WTC11 (cell line): ENCODE measurements around the gene NOX5. TPM values are rescaled to one million over a fixed set of nuclear protein-coding genes. Genes with fewer than 3 reads are reported as not detected.

ENCODE experiments used
- ATAC-seq: fragments of 200-7000 bp; cut with Tn5 transposase; 2 replicates; pipeline ENCODE4 v1.10.0; 2021; ENCODE audit warnings: mild to moderate bottlenecking, moderate library complexity
- CTCF ChIA-PET: fragments of 300-600 bp; sonication (Branson Sonifier 250); formaldehyde crosslinking; loops from one replicate; lab custom pipeline; 2021; ENCODE audit warnings: antibody characterized with exemption; lab: Charles Lee
- POLR2A ChIA-PET: fragments of 350-600 bp; sonication (Branson Sonifier 250); formaldehyde crosslinking; loops from one replicate; lab custom pipeline; 2021; ENCODE audit warnings: antibody characterized with exemption; lab: Charles Lee
- DNase-seq: peaks from one replicate; pipeline ENCODE4 v3.0.0; 2021; ENCODE audit warnings: low spot score
- H3K27ac Mint-ChIP-seq: 2 replicates; pipeline ENCODE4 v1.8.0; 2021; ENCODE audit warnings: mixed read lengths
- H3K27me3 Mint-ChIP-seq: 2 replicates; pipeline ENCODE4 v1.8.0; 2021; ENCODE audit warnings: low read depth, mild to moderate bottlenecking, moderate library complexity, mixed read lengths
- H3K36me3 Mint-ChIP-seq: 2 replicates; pipeline ENCODE4 v1.8.0; 2021; ENCODE audit warnings: mixed read lengths
- H3K4me1 Mint-ChIP-seq: 2 replicates; pipeline ENCODE4 v1.8.0; 2022; ENCODE audit warnings: mixed read lengths
- H3K4me3 Mint-ChIP-seq: 2 replicates; pipeline ENCODE4 v1.8.0; 2021; ENCODE audit warnings: mild to moderate bottlenecking, moderate library complexity, mixed read lengths
- H3K9me3 Mint-ChIP-seq: 2 replicates; pipeline ENCODE4 v1.8.0; 2021; ENCODE audit warnings: mixed read lengths
- CREB1 ChIP-seq: sonication (generic); formaldehyde crosslinking; IDR thresholded peaks from 2 replicates; pipeline ENCODE4 v1.8.0; 2023; ENCODE audit warnings: mild to moderate bottlenecking, missing genetic modification reagents
- CREM ChIP-seq: sonication (generic); formaldehyde crosslinking; IDR thresholded peaks from 2 replicates; pipeline ENCODE4 v1.8.1; 2022; ENCODE audit warnings: mild to moderate bottlenecking, missing genetic modification reagents, moderate library complexity
- EMX1 ChIP-seq: fragments of 250-450 bp; sonication (Bioruptor Pico); IDR thresholded peaks from 2 replicates; pipeline ENCODE4 v1.8.0; 2021; ENCODE audit warnings: mild to moderate bottlenecking
- GABPB1 ChIP-seq: sonication (generic); formaldehyde crosslinking; IDR thresholded peaks from 2 replicates; pipeline ENCODE4 v1.8.1; 2023; ENCODE audit warnings: mild to moderate bottlenecking, missing genetic modification reagents
- GTF2I ChIP-seq: fragments of 250-450 bp; sonication (Bioruptor Pico); conservative IDR thresholded peaks from 2 replicates; pipeline ENCODE4 v1.4.0; 2021; ENCODE audit warnings: mild to moderate bottlenecking
- HMGA2 ChIP-seq: fragments of 250-450 bp; sonication (Bioruptor Pico); IDR thresholded peaks from 2 replicates; pipeline ENCODE4 v1.4.0; 2021; ENCODE audit warnings: mild to moderate bottlenecking, moderate library complexity
- MXD4 ChIP-seq: fragments of 250-450 bp; sonication (Bioruptor Pico); IDR thresholded peaks from 2 replicates; pipeline ENCODE4 v1.8.0; 2021; ENCODE audit warnings: mild to moderate bottlenecking, moderate library complexity, borderline replicate concordance
- OVOL2 ChIP-seq: fragments of 250-450 bp; sonication (Bioruptor Pico); IDR thresholded peaks from 2 replicates; pipeline ENCODE4 v1.9.0; 2021; ENCODE audit warnings: mild to moderate bottlenecking, borderline replicate concordance
- SMAD3 ChIP-seq: sonication (generic); formaldehyde crosslinking; IDR thresholded peaks from 2 replicates; pipeline ENCODE4 v1.8.0; 2022; ENCODE audit warnings: missing genetic modification reagents, mild to moderate bottlenecking, borderline replicate concordance
- SOX15 ChIP-seq: fragments of 250-450 bp; sonication (Bioruptor Pico); IDR thresholded peaks from 2 replicates; pipeline ENCODE4 v1.9.0; 2021; ENCODE audit warnings: mild to moderate bottlenecking
- TP53 ChIP-seq: sonication (generic); formaldehyde crosslinking; IDR thresholded peaks from 2 replicates; pipeline ENCODE4 v1.8.1; 2023; ENCODE audit warnings: mild to moderate bottlenecking, missing genetic modification reagents
- ZBTB21 ChIP-seq: sonication (generic); formaldehyde crosslinking; IDR thresholded peaks from 2 replicates; pipeline ENCODE4 v1.8.1; 2023; ENCODE audit warnings: mild to moderate bottlenecking, missing genetic modification reagents, borderline replicate concordance
- ZNF232 ChIP-seq: sonication (generic); formaldehyde crosslinking; IDR thresholded peaks from 2 replicates; pipeline ENCODE4 v1.8.0; 2022; ENCODE audit warnings: mild to moderate bottlenecking, missing genetic modification reagents
- ZNF317 ChIP-seq: sonication (generic); formaldehyde crosslinking; IDR thresholded peaks from 2 replicates; pipeline ENCODE4 v1.8.1; 2023; ENCODE audit warnings: low read depth, mild to moderate bottlenecking, moderate library complexity, missing genetic modification reagents, borderline replicate concordance
- ZNF396 ChIP-seq: fragments of 250-450 bp; sonication (Bioruptor Pico); IDR thresholded peaks from 2 replicates; pipeline ENCODE4 v1.8.0; 2021; ENCODE audit warnings: mild to moderate bottlenecking, moderate library complexity, borderline replicate concordance
- ZNF671 ChIP-seq: fragments of 250-450 bp; sonication (Bioruptor Pico); IDR thresholded peaks from 2 replicates; pipeline ENCODE4 v1.8.0; 2021; ENCODE audit warnings: mild to moderate bottlenecking
- total RNA-seq: library from RNA; stranded (reverse); gene quantifications from 3 replicates; pipeline ENCODE4 v1.2.3, GENCODE V29; 2021
- TF ChIP-seq, protein P1 (sequence below): sonication (generic); formaldehyde crosslinking; IDR thresholded peaks from 2 replicates; pipeline ENCODE4 v1.8.1; 2023; ENCODE audit warnings: mild to moderate bottlenecking, moderate library complexity, missing genetic modification reagents
- TF ChIP-seq, protein P2 (sequence below): sonication (generic); formaldehyde crosslinking; IDR thresholded peaks from 2 replicates; pipeline ENCODE4 v1.8.0; 2022; ENCODE audit warnings: mild to moderate bottlenecking, missing genetic modification reagents
- TF ChIP-seq, protein P3 (sequence below): sonication (generic); formaldehyde crosslinking; IDR thresholded peaks from 2 replicates; pipeline ENCODE4 v1.8.1; 2022; ENCODE audit warnings: low read depth, missing genetic modification reagents, borderline replicate concordance
- TF ChIP-seq, protein P4 (sequence below): fragments of 200-600 bp; IDR thresholded peaks from 2 replicates; pipeline ENCODE4 v1.8.0; 2022; ENCODE audit warnings: antibody characterized with exemption
- TF ChIP-seq, protein P5 (sequence below): sonication (generic); formaldehyde crosslinking; IDR thresholded peaks from 2 replicates; pipeline ENCODE4 v1.8.0; 2022; ENCODE audit warnings: mild to moderate bottlenecking, missing genetic modification reagents
- TF ChIP-seq, protein P6 (sequence below): fragments of 250-450 bp; sonication (Bioruptor Pico); IDR thresholded peaks from 2 replicates; pipeline ENCODE4 v1.9.0; 2021; ENCODE audit warnings: mild to moderate bottlenecking

Gene NOX5
- total RNA-seq, 1 experiment from 2014 or later, result not detected

DNA sequence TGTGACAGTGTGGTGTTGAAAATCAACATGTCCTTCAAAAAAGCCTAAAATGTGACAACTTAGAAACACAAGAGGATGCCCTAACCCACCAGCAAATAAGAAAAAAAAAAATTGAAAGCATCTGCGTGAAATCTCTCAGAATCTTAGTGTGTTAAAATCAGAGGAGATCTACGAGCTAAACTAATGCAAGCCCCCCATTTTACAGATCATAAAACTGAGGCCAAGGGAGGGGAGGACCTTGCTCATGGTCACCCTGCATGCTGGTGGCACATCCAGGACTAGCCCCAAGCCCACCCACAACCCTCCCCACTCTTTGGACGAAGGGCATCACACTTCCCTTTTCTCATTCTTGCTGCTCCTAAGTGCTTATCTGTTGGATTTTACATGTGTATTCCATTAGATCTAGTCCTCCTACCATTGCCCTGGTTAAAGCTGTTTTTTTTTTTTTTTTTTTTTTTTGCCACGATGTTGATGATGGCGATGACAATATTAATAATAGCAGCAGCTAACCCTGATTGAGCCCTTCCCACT lies 29.1 kb upstream of the NOX5 start (continued):
- TF ChIP-seq ZNF232 (CRISPR knock-in tag) (no peak), SMAD3 (CRISPR knock-in tag) (no peak), ZNF317 (CRISPR knock-in tag) (no peak), SOX15 (no peak), CREM (no peak), ZBTB21 (CRISPR knock-in tag) (no peak), GABPB1 (CRISPR knock-in tag) (no peak), OVOL2 (CRISPR knock-in tag) (no peak), HMGA2 (no peak), TP53 (CRISPR knock-in tag) (no peak), CREB1 (no peak)
- TF ChIP-seq, protein P1, sequence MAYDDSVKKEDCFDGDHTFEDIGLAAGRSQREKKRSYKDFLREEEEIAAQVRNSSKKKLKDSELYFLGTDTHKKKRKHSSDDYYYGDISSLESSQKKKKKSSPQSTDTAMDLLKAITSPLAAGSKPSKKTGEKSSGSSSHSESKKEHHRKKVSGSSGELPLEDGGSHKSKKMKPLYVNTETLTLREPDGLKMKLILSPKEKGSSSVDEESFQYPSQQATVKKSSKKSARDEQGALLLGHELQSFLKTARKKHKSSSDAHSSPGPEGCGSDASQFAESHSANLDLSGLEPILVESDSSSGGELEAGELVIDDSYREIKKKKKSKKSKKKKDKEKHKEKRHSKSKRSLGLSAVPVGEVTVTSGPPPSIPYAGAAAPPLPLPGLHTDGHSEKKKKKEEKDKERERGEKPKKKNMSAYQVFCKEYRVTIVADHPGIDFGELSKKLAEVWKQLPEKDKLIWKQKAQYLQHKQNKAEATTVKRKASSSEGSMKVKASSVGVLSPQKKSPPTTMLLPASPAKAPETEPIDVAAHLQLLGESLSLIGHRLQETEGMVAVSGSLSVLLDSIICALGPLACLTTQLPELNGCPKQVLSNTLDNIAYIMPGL (CRISPR knock-in tag), result no peak
- TF ChIP-seq, protein P2, sequence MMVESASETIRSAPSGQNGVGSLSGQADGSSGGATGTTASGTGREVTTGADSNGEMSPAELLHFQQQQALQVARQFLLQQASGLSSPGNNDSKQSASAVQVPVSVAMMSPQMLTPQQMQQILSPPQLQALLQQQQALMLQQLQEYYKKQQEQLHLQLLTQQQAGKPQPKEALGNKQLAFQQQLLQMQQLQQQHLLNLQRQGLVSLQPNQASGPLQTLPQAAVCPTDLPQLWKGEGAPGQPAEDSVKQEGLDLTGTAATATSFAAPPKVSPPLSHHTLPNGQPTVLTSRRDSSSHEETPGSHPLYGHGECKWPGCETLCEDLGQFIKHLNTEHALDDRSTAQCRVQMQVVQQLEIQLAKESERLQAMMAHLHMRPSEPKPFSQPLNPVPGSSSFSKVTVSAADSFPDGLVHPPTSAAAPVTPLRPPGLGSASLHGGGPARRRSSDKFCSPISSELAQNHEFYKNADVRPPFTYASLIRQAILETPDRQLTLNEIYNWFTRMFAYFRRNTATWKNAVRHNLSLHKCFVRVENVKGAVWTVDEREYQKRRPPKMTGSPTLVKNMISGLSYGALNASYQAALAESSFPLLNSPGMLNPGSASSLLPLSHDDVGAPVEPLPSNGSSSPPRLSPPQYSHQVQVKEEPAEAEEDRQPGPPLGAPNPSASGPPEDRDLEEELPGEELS (CRISPR knock-in tag), result no peak
- TF ChIP-seq, protein P3, sequence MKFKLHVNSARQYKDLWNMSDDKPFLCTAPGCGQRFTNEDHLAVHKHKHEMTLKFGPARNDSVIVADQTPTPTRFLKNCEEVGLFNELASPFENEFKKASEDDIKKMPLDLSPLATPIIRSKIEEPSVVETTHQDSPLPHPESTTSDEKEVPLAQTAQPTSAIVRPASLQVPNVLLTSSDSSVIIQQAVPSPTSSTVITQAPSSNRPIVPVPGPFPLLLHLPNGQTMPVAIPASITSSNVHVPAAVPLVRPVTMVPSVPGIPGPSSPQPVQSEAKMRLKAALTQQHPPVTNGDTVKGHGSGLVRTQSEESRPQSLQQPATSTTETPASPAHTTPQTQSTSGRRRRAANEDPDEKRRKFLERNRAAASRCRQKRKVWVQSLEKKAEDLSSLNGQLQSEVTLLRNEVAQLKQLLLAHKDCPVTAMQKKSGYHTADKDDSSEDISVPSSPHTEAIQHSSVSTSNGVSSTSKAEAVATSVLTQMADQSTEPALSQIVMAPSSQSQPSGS (CRISPR knock-in tag), result no peak

DNA sequence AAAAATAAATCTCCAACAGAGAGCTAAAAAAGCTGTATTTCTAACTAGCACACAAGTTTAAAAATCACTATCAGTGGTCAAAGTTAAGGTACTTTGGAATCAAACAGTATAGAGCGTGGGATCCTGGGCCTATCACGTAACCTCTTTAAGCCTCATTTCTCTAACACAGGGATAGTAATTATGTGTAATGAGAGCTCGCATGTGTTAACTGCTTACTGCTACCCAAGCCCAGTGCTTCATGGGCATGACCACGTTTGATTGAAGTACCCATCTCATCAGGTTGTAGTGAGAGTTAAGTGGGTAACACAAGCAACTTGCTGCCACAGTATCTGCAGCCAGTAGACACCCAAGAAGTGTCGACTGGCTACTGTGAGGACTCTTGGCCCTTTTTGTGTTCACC lies 28.2 kb upstream of the NOX5 start:
- DNase-seq (no peak), ATAC-seq (no peak)
- CTCF ChIA-PET, result interaction anchor here (0.6 to 1.2 kb wide), 2 partner anchors 61 to 338 kb away, joined by 3 to 5 read pairs; no protein-coding TSS in a partner anchor
- H3K9me3 Mint-ChIP-seq, result peaks cover 40% of the 10 kb centered on the region
- H3K4me3 Mint-ChIP-seq, result no peak overlapping the region
- peaks cover 21% of the 10 kb centered on the region for H3K36me3 Mint-ChIP-seq
- no peak overlapping the region for H3K27ac Mint-ChIP-seq
- H3K27me3 Mint-ChIP-seq, result peaks cover 31% of the 10 kb centered on the region
- POLR2A ChIA-PET, result no interaction called here
- H3K4me1 Mint-ChIP-seq, result peaks cover 18% of the 10 kb centered on the region
- TF ChIP-seq ZNF396 (CRISPR knock-in tag) (no peak), GTF2I (CRISPR knock-in tag) (no peak), ZNF671 (CRISPR knock-in tag) (no peak), EMX1 (no peak), MXD4 (CRISPR knock-in tag) (no peak), HMGA2 (no peak)
- TF ChIP-seq, protein P2 (CRISPR knock-in tag), result no peak
- TF ChIP-seq, protein P1 (CRISPR knock-in tag), result no peak
- TF ChIP-seq, protein P4, sequence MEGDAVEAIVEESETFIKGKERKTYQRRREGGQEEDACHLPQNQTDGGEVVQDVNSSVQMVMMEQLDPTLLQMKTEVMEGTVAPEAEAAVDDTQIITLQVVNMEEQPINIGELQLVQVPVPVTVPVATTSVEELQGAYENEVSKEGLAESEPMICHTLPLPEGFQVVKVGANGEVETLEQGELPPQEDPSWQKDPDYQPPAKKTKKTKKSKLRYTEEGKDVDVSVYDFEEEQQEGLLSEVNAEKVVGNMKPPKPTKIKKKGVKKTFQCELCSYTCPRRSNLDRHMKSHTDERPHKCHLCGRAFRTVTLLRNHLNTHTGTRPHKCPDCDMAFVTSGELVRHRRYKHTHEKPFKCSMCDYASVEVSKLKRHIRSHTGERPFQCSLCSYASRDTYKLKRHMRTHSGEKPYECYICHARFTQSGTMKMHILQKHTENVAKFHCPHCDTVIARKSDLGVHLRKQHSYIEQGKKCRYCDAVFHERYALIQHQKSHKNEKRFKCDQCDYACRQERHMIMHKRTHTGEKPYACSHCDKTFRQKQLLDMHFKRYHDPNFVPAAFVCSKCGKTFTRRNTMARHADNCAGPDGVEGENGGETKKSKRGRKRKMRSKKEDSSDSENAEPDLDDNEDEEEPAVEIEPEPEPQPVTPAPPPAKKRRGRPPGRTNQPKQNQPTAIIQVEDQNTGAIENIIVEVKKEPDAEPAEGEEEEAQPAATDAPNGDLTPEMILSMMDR, result no peak
- TF ChIP-seq, protein P5, sequence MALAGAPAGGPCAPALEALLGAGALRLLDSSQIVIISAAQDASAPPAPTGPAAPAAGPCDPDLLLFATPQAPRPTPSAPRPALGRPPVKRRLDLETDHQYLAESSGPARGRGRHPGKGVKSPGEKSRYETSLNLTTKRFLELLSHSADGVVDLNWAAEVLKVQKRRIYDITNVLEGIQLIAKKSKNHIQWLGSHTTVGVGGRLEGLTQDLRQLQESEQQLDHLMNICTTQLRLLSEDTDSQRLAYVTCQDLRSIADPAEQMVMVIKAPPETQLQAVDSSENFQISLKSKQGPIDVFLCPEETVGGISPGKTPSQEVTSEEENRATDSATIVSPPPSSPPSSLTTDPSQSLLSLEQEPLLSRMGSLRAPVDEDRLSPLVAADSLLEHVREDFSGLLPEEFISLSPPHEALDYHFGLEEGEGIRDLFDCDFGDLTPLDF (CRISPR knock-in tag), result no peak
- TF ChIP-seq, protein P6, sequence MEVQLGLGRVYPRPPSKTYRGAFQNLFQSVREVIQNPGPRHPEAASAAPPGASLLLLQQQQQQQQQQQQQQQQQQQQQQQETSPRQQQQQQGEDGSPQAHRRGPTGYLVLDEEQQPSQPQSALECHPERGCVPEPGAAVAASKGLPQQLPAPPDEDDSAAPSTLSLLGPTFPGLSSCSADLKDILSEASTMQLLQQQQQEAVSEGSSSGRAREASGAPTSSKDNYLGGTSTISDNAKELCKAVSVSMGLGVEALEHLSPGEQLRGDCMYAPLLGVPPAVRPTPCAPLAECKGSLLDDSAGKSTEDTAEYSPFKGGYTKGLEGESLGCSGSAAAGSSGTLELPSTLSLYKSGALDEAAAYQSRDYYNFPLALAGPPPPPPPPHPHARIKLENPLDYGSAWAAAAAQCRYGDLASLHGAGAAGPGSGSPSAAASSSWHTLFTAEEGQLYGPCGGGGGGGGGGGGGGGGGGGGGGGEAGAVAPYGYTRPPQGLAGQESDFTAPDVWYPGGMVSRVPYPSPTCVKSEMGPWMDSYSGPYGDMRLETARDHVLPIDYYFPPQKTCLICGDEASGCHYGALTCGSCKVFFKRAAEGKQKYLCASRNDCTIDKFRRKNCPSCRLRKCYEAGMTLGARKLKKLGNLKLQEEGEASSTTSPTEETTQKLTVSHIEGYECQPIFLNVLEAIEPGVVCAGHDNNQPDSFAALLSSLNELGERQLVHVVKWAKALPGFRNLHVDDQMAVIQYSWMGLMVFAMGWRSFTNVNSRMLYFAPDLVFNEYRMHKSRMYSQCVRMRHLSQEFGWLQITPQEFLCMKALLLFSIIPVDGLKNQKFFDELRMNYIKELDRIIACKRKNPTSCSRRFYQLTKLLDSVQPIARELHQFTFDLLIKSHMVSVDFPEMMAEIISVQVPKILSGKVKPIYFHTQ (CRISPR knock-in tag), result no peak
